ENCODE results near the gene IFI16.
"Not testable (repeated sequence)": the region's sequence is repeated elsewhere in the genome, so short reads cannot be mapped to it uniquely, and the experiment has no call there.

IFI16 gene

GRCh38 chr1:159009704-159010361 is at the start of gene IFI16:
Gene IFI16, plus strand, starts transcription at chr1:159009907. Its CDS starts 4,774 bp downstream, at chr1:159014681.
- no peak for DNase-seq

- no peak for DNase-seq
These were observed 48.5 kb upstream of the IFI16 start for GRCh38 chr1:158961178-158961577.

- DNase-seq: no peak
These were observed 46.7 kb upstream of the IFI16 start for GRCh38 chr1:158962983-158963382.

GRCh38 chr1:158969166-158969565 is 40.5 kb upstream of the IFI16 start:
- no peak for DNase-seq

- no peak for DNase-seq
These were observed 39.9 kb upstream of the IFI16 start for GRCh38 chr1:158969855-158970254.

GRCh38 chr1:158972841-158973240 is 36.9 kb upstream of the IFI16 start:
- DNase-seq: no peak

- no peak for DNase-seq
These were observed 33.5 kb upstream of the IFI16 start for GRCh38 chr1:158976219-158976618.

- no peak for DNase-seq
These were observed 31.0 kb upstream of the IFI16 start for GRCh38 chr1:158978730-158979129.

GRCh38 chr1:158979229-158979628 is 30.5 kb upstream of the IFI16 start:
- DNase-seq: no peak

- no peak for DNase-seq
These were observed 26.5 kb upstream of the IFI16 start for GRCh38 chr1:158983235-158983634.

GRCh38 chr1:158984386-158984785 is 25.3 kb upstream of the IFI16 start:
- DNase-seq: no peak

GRCh38 chr1:158989424-158989823 is 20.3 kb upstream of the IFI16 start:
- DNase-seq: no peak

- no peak for DNase-seq
These were observed 16.9 kb upstream of the IFI16 start for GRCh38 chr1:158992787-158993312.

GRCh38 chr1:158996998-158997397 is 12.7 kb upstream of the IFI16 start:
- DNase-seq: no peak

GRCh38 chr1:158998037-158998780 is 11.5 kb upstream of the IFI16 start:
- no peak for DNase-seq

- no peak for DNase-seq
These were observed 10.9 kb upstream of the IFI16 start for GRCh38 chr1:158998781-158999161.

GRCh38 chr1:158999316-159000069 is 10.2 kb upstream of the IFI16 start:
- DNase-seq: no peak

GRCh38 chr1:159000070-159000409 is 9.7 kb upstream of the IFI16 start:
- no peak for DNase-seq

GRCh38 chr1:159000625-159001024 is 9.1 kb upstream of the IFI16 start:
- DNase-seq: no peak

- DNase-seq: no peak
These were observed 4.5 kb upstream of the IFI16 start for GRCh38 chr1:159005161-159005560.

GRCh38 chr1:159005676-159006075 is 4.0 kb upstream of the IFI16 start:
- DNase-seq: no peak

- not testable (repeated sequence) for DNase-seq
These were observed 3.4 kb upstream of the IFI16 start for GRCh38 chr1:159006210-159006807.

GRCh38 chr1:159007726-159008125 is 2.0 kb upstream of the IFI16 start:
- DNase-seq: no peak
